Trophoblast cell (in vitro differentiated cells and primary cell): ENCODE data around the gene GARIN5A.

Experiments
- DNase-seq, 2 donors: peaks; one replicate each; pipeline ENCODE4 v3.0.0-alpha.2; 2016
- H2AFZ ChIP-seq: 2 replicates; pipeline ENCODE4 v1.6.1; 2013; ENCODE audit warnings: low read length, moderate library complexity, mild to moderate bottlenecking; ENCODE audit not compliant: insufficient read depth, poor library complexity
- H2AK5ac ChIP-seq: 2 replicates; pipeline ENCODE4 v1.6.1; 2013; ENCODE audit warnings: mild to moderate bottlenecking, low read length
- H2BK120ac ChIP-seq: 2 replicates; pipeline ENCODE4 v1.6.1; 2013; ENCODE audit warnings: low read length, mild to moderate bottlenecking, moderate library complexity; ENCODE audit not compliant: insufficient read depth, poor library complexity
- H2BK12ac ChIP-seq: 2 replicates; pipeline ENCODE4 v1.6.1; 2013; ENCODE audit warnings: mild to moderate bottlenecking, low read length, moderate library complexity
- H2BK5ac ChIP-seq: 2 replicates; pipeline ENCODE4 v1.6.1; 2013; ENCODE audit warnings: low read length, low read depth, moderate library complexity, mild to moderate bottlenecking; ENCODE audit not compliant: poor library complexity
- H3K14ac ChIP-seq: 2 replicates; pipeline ENCODE4 v1.6.1; 2013; ENCODE audit warnings: mild to moderate bottlenecking, low read length
- H3K18ac ChIP-seq: 2 replicates; pipeline ENCODE4 v1.6.1; 2013; ENCODE audit warnings: mild to moderate bottlenecking, low read length
- H3K23ac ChIP-seq: 2 replicates; pipeline ENCODE4 v1.6.1; 2013; ENCODE audit warnings: low read length
- H3K27ac ChIP-seq: 2 replicates; pipeline ENCODE4 v1.5.1; 2013; ENCODE audit warnings: low read depth, mild to moderate bottlenecking, inconsistent platforms, low read length, moderate library complexity
- H3K27me3 ChIP-seq: 2 replicates; pipeline ENCODE4 v1.6.1; 2013; ENCODE audit warnings: inconsistent platforms, mild to moderate bottlenecking, low read length, moderate library complexity; ENCODE audit not compliant: insufficient read depth
- H3K36me3 ChIP-seq, 2 experiments: 1 replicate in 1 of 2; 2 replicates in 1 of 2; pipeline ENCODE4 v1.6.1; 2013; ENCODE audit warnings: low read length in 2 of 2, mild to moderate bottlenecking in 2 of 2, moderate library complexity in 1 of 2; ENCODE audit not compliant: insufficient read depth in 2 of 2, control insufficient read depth in 1 of 2
- H3K4ac ChIP-seq: 2 replicates; pipeline ENCODE4 v1.6.1; 2013; ENCODE audit warnings: low read depth, mild to moderate bottlenecking, low read length, moderate library complexity
- H3K4me1 ChIP-seq, 2 experiments: 1 replicate in 1 of 2; 2 replicates in 1 of 2; pipeline ENCODE4 v1.6.1; 2013; ENCODE audit warnings: low read length in 2 of 2, mild to moderate bottlenecking in 2 of 2, moderate library complexity in 1 of 2; ENCODE audit not compliant: insufficient read depth in 2 of 2, control insufficient read depth in 1 of 2
- H3K4me2 ChIP-seq: 2 replicates; pipeline ENCODE4 v1.6.1; 2013; ENCODE audit warnings: inconsistent platforms, mild to moderate bottlenecking, low read length, moderate library complexity
- H3K4me3 ChIP-seq: 2 replicates; pipeline ENCODE4 v1.5.1; 2013; ENCODE audit warnings: mild to moderate bottlenecking, low read depth, low read length, inconsistent platforms
- H3K79me1 ChIP-seq: one replicate; pipeline ENCODE4 v1.6.1; 2013; ENCODE audit warnings: low read length
- H3K79me2 ChIP-seq: 2 replicates; pipeline ENCODE4 v1.6.1; 2013; ENCODE audit warnings: low read length, mild to moderate bottlenecking; ENCODE audit not compliant: control insufficient read depth, insufficient read depth, poor library complexity
- H3K9ac ChIP-seq: 2 replicates; pipeline ENCODE4 v1.6.1; 2013; ENCODE audit warnings: mild to moderate bottlenecking, low read length
- H3K9me3 ChIP-seq: 2 replicates; pipeline ENCODE4 v1.6.1; 2013; ENCODE audit warnings: low read depth, mild to moderate bottlenecking, control low read depth, inconsistent platforms, low read length; ENCODE audit not compliant: insufficient read depth
- H4K12ac ChIP-seq: 2 replicates; pipeline ENCODE4 v1.6.1; 2013; ENCODE audit warnings: low read depth, mild to moderate bottlenecking, low read length, moderate library complexity
- H4K8ac ChIP-seq: 2 replicates; pipeline ENCODE4 v1.6.1; 2013; ENCODE audit warnings: low read depth, mild to moderate bottlenecking, low read length, moderate library complexity
- H4K91ac ChIP-seq: one replicate; pipeline ENCODE4 v1.6.1; 2013; ENCODE audit warnings: low read depth, mild to moderate bottlenecking, low read length, moderate library complexity
- WGBS: extraction: QIAGEN DNeasy Blood & Tissue Kit; methylation state at CpG from one replicate; pipeline ENCODE4 v1.1.7; 2013; ENCODE audit warnings: missing lambda C conversion rate; ENCODE audit not compliant: insufficient read length, insufficient coverage; ENCODE audit errors: extremely low coverage; 5-methylcytosine and 5-hydroxymethylcytosine counted together

Gene GARIN5A

DNA sequence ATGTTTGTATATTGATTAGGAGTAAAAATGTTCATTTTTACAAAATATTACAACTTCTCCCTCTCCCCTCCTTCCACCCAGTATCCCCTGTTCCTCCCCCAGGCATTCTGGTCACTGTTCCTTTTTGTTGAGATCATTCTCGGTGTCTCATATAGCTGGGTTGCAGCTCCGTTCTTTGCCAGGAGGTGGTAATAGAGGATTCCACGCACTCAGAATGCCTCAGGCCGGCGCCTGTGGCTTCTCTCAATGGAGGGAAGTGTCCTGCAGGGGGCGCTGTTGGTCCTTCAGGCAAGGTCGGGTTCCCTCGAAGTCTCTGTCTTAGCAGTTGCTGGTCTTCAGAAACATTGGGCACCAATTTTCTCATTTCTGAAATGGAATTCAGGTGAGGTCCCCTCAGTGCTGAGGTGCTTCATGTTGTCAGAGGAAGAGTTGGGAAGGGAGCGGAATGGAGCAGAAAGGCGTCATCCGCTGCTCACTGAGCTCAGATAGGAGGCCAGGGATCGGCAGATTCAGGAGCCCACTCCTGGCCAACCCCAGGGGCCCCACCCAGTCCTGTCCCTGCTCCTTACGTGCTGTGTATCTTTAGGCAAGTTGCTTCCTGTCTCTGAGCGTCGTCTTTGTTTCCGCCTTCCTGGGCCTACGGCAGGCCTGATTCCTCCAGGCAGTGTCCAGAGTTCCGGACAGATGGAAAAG, 10.3 kb upstream of the GARIN5A start:
- Histone ChIP-seq H2BK12ac (no peak overlapping the region), H3K18ac (no peak overlapping the region), H2BK120ac (no peak overlapping the region), H3K36me3 (peaks cover 19 to 30% of the 10 kb centered on the region in 2 experiments), H3K9ac (no peak overlapping the region), H2BK5ac (no peak overlapping the region), H3K27me3 (peaks cover 2% of the 10 kb centered on the region), H4K8ac (no peak overlapping the region), H2AK5ac (no peak overlapping the region), H3K79me2 (no peaks in the 10 kb centered on the region), H3K79me1 (peaks cover 3% of the 10 kb centered on the region), H4K12ac (no peak overlapping the region), H3K4me3 (no peak overlapping the region), H4K91ac (no peak overlapping the region), H2AFZ (no peak overlapping the region), H3K4me2 (no peak overlapping the region), H3K4me1 (peaks cover 4 to 10% of the 10 kb centered on the region in 2 experiments), H3K9me3 (peaks cover 4% of the 10 kb centered on the region), H3K27ac (no peak overlapping the region), H3K23ac (no peak overlapping the region), H3K14ac (no peak overlapping the region), H3K4ac (no peak overlapping the region)
- peak in 1 of 2 donors; percentile 26 for DNase-seq
- no CpG with 5 or more reads among the region's 18 CpGs for WGBS

DNA sequence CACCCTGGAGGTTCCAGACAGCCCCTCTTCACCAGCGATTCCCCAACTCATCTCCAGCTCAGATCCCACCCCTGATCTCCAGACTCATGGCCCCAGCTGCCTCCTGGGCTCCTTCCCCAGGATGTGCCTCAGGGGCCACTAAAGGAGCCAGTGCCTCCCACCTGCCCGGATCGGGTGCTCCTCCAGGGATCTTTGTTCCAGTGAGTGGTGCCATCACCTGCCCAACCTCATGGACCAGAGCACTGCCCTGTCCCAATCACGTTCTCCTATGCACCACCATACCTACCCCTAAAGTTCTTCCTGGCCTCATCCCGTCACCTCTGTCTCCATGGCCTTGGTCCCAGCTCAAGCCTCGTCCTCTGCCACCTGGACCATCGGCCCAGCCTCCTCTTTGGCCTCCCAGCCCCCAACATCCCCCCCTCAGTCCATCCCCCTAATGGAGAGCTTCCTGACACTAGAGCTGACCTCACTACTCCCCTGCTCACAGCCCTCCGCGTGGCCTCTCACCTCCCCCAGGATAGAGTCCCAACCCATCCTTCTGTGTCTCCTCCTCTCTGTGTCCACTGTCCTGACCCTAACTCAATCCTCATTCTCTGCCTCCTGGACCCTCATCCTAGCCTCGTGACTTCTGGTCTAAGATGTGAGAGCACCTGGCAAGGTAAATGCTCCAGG, 8.8 kb upstream of the GARIN5A start:
- Histone ChIP-seq H3K4me3 (no peak overlapping the region), H3K14ac (no peak overlapping the region), H3K9ac (no peak overlapping the region), H2AFZ (no peak overlapping the region), H2AK5ac (no peak overlapping the region), H3K36me3 (peaks cover 33 to 44% of the 10 kb centered on the region in 2 experiments), H4K91ac (no peak overlapping the region), H3K4me1 (peaks cover 4 to 9% of the 10 kb centered on the region in 2 experiments), H2BK12ac (no peak overlapping the region), H3K79me2 (no peaks in the 10 kb centered on the region), H3K27ac (no peak overlapping the region), H3K27me3 (no peaks in the 10 kb centered on the region), H4K8ac (no peak overlapping the region), H3K23ac (no peak overlapping the region), H4K12ac (no peak overlapping the region), H2BK120ac (no peak overlapping the region), H3K79me1 (peaks cover 3% of the 10 kb centered on the region), H3K4me2 (no peak overlapping the region), H3K9me3 (peaks cover 2% of the 10 kb centered on the region), H3K18ac (no peak overlapping the region), H2BK5ac (no peak overlapping the region), H3K4ac (no peak overlapping the region)
- DNase-seq, result no peak
- WGBS, result no CpG with 5 or more reads among the region's 10 CpGs

DNA sequence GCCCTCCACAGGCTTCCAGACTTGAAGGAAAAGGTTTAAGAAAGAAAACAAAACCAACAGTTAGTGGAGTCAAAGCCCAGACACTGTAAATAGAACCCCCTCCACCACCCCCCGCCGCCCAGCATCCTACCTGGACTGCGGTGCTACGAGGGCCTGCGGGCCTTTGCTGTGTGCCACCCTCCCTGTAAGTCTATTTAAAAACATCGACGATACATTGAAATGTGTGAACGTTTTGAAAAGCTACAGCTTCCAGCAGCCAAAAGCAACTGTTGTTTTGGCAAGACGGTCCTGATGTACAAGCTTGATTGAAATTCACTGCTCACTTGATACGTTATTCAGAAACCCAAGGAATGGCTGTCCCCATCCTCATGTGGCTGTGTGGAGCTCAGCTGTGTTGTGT, 6.3 kb upstream of the GARIN5A start:
- WGBS, result no CpG with 5 or more reads among the region's 10 CpGs
- Histone ChIP-seq H3K9ac (no peak overlapping the region), H4K12ac (no peak overlapping the region), H3K79me2 (no peaks in the 10 kb centered on the region), H2AFZ (no peak overlapping the region), H4K8ac (no peak overlapping the region), H3K4me1 (no peaks in the 10 kb centered on the region), H3K4ac (no peak overlapping the region), H4K91ac (no peak overlapping the region), H2BK12ac (no peak overlapping the region), H3K36me3 (peaks cover 53 to 65% of the 10 kb centered on the region in 2 experiments), H3K9me3 (no peaks in the 10 kb centered on the region), H2BK5ac (no peak overlapping the region), H3K27ac (no peak overlapping the region), H3K14ac (no peak overlapping the region), H2AK5ac (no peak overlapping the region), H3K23ac (no peak overlapping the region), H3K79me1 (no peaks in the 10 kb centered on the region), H3K27me3 (no peaks in the 10 kb centered on the region), H3K18ac (no peak overlapping the region), H3K4me3 (no peak overlapping the region), H2BK120ac (no peak overlapping the region), H3K4me2 (no peak overlapping the region)
- no peak for DNase-seq

DNA sequence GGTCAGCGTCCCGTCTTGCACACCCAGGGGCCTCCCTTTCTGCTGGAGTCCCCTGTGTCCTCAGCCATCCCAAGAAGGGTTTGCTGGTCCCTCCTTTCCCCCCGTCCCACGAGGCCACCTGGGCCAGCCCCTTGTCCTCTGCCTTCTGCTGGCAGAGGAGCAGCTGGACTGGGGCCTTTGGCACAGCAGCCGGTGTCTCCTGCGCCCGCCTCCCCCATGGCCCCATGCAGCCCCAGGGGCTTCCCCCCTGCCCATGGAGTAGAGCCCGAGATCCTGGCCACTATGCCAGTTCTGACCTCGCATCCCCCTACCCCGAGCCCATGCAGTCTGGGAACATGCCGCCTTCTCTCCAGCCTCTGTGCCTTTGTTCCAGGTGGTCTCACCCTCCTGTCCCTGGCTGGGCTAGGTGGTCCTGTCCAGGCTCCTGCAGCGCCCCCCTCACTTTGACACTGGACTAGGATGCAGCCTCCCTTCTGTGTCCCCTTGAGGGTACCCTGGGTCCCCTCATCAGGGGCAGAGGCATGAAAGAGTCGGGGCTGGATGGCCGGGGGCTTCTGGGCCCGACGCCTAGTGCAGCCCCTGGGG, 5.7 kb upstream of the GARIN5A start:
- Histone ChIP-seq H2AK5ac (no peak overlapping the region), H4K91ac (no peak overlapping the region), H2BK5ac (no peak overlapping the region), H3K4me2 (no peak overlapping the region), H4K8ac (no peak overlapping the region), H2AFZ (no peak overlapping the region), H3K18ac (no peak overlapping the region), H3K4me3 (no peak overlapping the region), H3K9ac (no peak overlapping the region), H3K27me3 (no peaks in the 10 kb centered on the region), H3K4ac (no peak overlapping the region), H3K27ac (no peak overlapping the region), H4K12ac (no peak overlapping the region), H3K36me3 (peaks cover 53 to 63% of the 10 kb centered on the region in 2 experiments), H3K79me1 (no peaks in the 10 kb centered on the region), H3K23ac (no peak overlapping the region), H2BK12ac (no peak overlapping the region), H3K4me1 (peaks cover under 1 to 4% of the 10 kb centered on the region in 2 experiments), H3K9me3 (peaks cover 2% of the 10 kb centered on the region), H2BK120ac (no peak overlapping the region), H3K79me2 (peaks cover 2% of the 10 kb centered on the region), H3K14ac (no peak overlapping the region)
- DNase-seq, result no peak
- WGBS, result no CpG with 5 or more reads among the region's 16 CpGs
